Adrenal gland (tissue), 12 donors: ENCODE data around the gene GRM4. TPM values are rescaled to one million over a fixed set of nuclear protein-coding genes. Genes with fewer than 3 reads are reported as not detected.

Experiments
- DNase-seq, 7 donors: peaks; one replicate each; pipeline ENCODE4 v3.0.0-alpha.2; 2019 to 2020
- H3K27ac ChIP-seq, 5 donors: fragments of 200-600 bp; sonication (generic) in 4 of 5; 1 replicate in 3 of 5; 2 replicates in 2 of 5; pipeline versions ENCODE4 v1.5.1 to v1.8.0; 2016 to 2020; ENCODE audit warnings: mild to moderate bottlenecking in 1 of 5
- H3K27me3 ChIP-seq: fragments of 200-600 bp; 2 replicates; pipeline ENCODE4 v1.8.0; 2021
- H3K36me3 ChIP-seq, 2 donors: fragments of 200-600 bp; replicated peaks in 1 of 2; 1 replicate in 1 of 2; 2 replicates in 1 of 2; pipeline versions ENCODE4 v1.5.1 to v1.8.0; 2018 to 2022
- H3K4me1 ChIP-seq, 2 donors: fragments of 200-600 bp; replicated peaks in 1 of 2; 1 replicate in 1 of 2; 2 replicates in 1 of 2; pipeline versions ENCODE4 v1.5.1 to v1.8.0; 2018 to 2021
- H3K4me3 ChIP-seq, 4 donors: fragments of 200-600 bp; sonication (generic) in 3 of 4; one replicate each; pipeline ENCODE4 v1.5.1; 2016 to 2018
- H3K9me3 ChIP-seq, 3 donors: fragments of 200-600 bp; sonication (generic) in 1 of 3; replicated peaks in 1 of 3; 1 replicate in 2 of 3; 2 replicates in 1 of 3; pipeline versions ENCODE4 v1.5.1 to v1.8.0; 2016 to 2021
- CTCF ChIP-seq, 6 experiments: fragments of 450-650 bp in 4 of 6; fragments of 200-600 bp in 2 of 6; sonication (generic) in 1 of 6; IDR thresholded peaks; 1 replicate in 5 of 6; 2 replicates in 1 of 6; pipeline versions ENCODE4 v1.5.1 to v1.8.0; 2016 to 2021; ENCODE audit warnings: antibody characterized with exemption in 6 of 6, mild to moderate bottlenecking in 2 of 6, moderate library complexity in 1 of 6
- POLR2A ChIP-seq, 2 donors: fragments of 450-650 bp; IDR thresholded peaks; one replicate each; pipeline ENCODE4 v1.6.1; 2017; ENCODE audit warnings: antibody characterized with exemption in 2 of 2, mild to moderate bottlenecking in 2 of 2, moderate library complexity in 1 of 2
- WGBS, 4 donors: extraction: QIAGEN DNeasy Blood & Tissue Kit in 2 of 4; methylation state at CpG; one replicate each; pipeline versions ENCODE4 v1.1.5 to v1.1.7; 2013 to 2017; 5-methylcytosine and 5-hydroxymethylcytosine counted together
- intact Hi-C, 2 donors: fragments of 100-400 bp; cut with DNase I; formaldehyde crosslinking; loops; one replicate each; pipeline versions ENCODE4 v1.14.1 to v1.15.0; 2022 to 2023
- polyA plus RNA-seq, 3 donors: library from polyadenylated mRNA; stranded (reverse); fragments of 200-250 nt in 2 of 3; fragments of 350-450 nt in 1 of 3; fragmentation: Illumina TruSeq in 1 of 3; extraction: RNeasy Lipid Tissue Mini Kit (QIAGEN cat#74804) in 1 of 3; gene quantifications; one replicate each; pipeline ENCODE4 v1.2.3, GENCODE V29; 2013 to 2014
- total RNA-seq, 9 donors: library from RNA; depleted of rRNA in 4 of 9; stranded (reverse); fragments of >200 nt in 4 of 9; fragments of 120-200 nt in 1 of 9; fragmentation: NEBNext Ultra II Directional in 1 of 9; extraction: Animal tissue kit (Norgen Biotek cat#: 25700) in 1 of 9; gene quantifications; one replicate each; pipeline versions ENCODE4 v1.1.0 to v1.2.4, GENCODE V29; 2013 to 2023
- donor health status: healthy with polysubstance abuse.
- donor health status: Bipolar disorder and iron deficiency.
- donor health status: DM: yes; HTN: yes; CAD: no.
- donor health status: DM: no; HTN: no; CAD: no.
- donor health status: DM: no; HTN: no; CAD: no.
- donor health status: DM: yes; HTN: yes; CAD: no.

Gene GRM4
- total and polyA plus RNA-seq, 12 donors: 0.06 TPM; not detected in 11

DNA sequence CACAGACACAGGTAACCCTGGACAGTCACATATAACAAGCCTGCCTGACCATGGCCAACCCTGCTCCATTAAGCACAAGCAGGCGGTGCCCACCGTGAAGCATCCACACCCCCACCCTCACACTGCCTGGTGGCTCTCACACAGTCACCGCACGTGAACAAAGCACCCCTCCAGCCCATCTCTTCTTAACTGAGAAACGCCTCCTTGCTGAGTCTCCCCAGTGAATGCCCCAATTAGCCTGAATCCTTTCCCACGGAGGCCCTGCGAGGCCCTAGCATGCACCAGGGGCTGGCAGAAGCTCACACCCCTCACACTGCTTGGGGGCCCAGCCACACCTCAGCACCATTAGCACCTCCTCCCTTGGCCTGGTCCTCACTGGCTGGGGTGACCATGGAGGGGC, 72.3 kb downstream of the GRM4 start:
- intact Hi-C loops: no loop called here
- no peak overlapping the region for H3K27ac ChIP-seq
- no peaks in the 10 kb centered on the region for H3K27me3 ChIP-seq
- H3K9me3 ChIP-seq: no peaks in the 10 kb centered on the region
- H3K4me3 ChIP-seq: no peak overlapping the region
- H3K4me1 ChIP-seq: no peaks in the 10 kb centered on the region
- 59 to 75% (median 68%) methylated on average over 7 of the region's 7 CpGs for WGBS, 4 donors
- no peak for TF ChIP-seq CTCF (IDR thresholded peaks at IDR 0.05)
- TF ChIP-seq POLR2A (IDR thresholded peaks at IDR 0.05): no peak
- H3K36me3 ChIP-seq: no peaks in the 10 kb centered on the region
- DNase-seq: no peak

DNA sequence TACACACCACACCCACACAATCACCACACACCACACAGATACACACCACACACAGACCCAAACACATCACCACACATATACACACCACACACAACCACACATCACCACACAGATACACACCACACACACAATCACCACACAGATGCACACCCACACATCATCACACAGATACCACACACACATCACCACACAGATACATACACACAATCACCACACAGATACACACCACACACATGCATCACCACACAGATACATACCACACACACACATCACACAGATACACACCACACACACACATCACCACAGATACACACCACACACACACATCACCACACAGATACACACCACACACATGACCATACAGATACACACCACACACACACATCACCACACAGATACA, 73.2 kb downstream of the GRM4 start:
- no peaks in the 10 kb centered on the region for H3K9me3 ChIP-seq
- TF ChIP-seq CTCF (IDR thresholded peaks at IDR 0.05) (no peak), POLR2A (IDR thresholded peaks at IDR 0.05) (no peak)
- no peak overlapping the region for H3K27ac ChIP-seq
- H3K27me3 ChIP-seq: no peaks in the 10 kb centered on the region
- no peak for DNase-seq
- H3K36me3 ChIP-seq: no peaks in the 10 kb centered on the region
- H3K4me1 ChIP-seq: no peaks in the 10 kb centered on the region
- intact Hi-C loops: no loop called here
- H3K4me3 ChIP-seq: no peak overlapping the region

GRCh38 chr6:34071884-34072379, 74.0 kb downstream of the GRM4 start:
- no peaks in the 10 kb centered on the region for H3K4me1 ChIP-seq
- DNase-seq: no peak
- H3K27me3 ChIP-seq: no peaks in the 10 kb centered on the region
- WGBS, 4 donors: 78 to 100% (median 90%) methylated on average over 1 of the region's 1 CpG
- no peaks in the 10 kb centered on the region for H3K36me3 ChIP-seq
- TF ChIP-seq POLR2A (IDR thresholded peaks at IDR 0.05): no peak
- no peak for TF ChIP-seq CTCF (IDR thresholded peaks at IDR 0.05)
- no peaks in the 10 kb centered on the region for H3K9me3 ChIP-seq
- intact Hi-C loops: no loop called here
- no peak overlapping the region for H3K4me3 ChIP-seq
- no peak overlapping the region for H3K27ac ChIP-seq

DNA sequence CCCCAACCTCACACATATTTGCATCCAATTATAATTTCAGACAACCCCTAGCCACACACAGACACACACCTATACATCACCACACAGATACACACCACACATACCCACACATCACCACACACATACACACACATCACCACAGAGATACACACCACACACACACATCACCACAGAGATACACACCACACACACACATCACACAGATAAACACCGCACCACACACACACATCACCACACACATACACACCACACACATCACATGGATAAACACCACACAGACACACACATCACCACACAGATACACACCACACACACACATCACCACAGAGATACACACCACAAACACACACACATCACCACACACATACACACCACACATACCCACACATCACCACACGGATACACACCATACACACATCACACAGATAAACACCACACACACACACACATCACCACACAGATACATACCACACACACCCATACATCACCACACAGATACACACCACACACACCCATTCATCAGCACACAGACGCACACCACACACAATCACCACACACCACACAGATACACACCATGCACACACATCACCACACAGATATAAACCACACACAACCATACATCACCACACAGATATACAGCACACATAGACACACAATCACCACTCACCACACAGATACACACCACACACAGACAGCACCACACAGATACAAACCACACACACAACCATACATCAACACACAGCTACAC, 74.6 kb downstream of the GRM4 start:
- no peak for TF ChIP-seq CTCF (IDR thresholded peaks at IDR 0.05)
- no peaks in the 10 kb centered on the region for H3K4me1 ChIP-seq
- H3K27me3 ChIP-seq: no peaks in the 10 kb centered on the region
- intact Hi-C loops: no loop called here
- DNase-seq: no peak
- no peaks in the 10 kb centered on the region for H3K9me3 ChIP-seq
- H3K36me3 ChIP-seq: no peaks in the 10 kb centered on the region
- no peak overlapping the region for H3K27ac ChIP-seq
- H3K4me3 ChIP-seq: no peak overlapping the region
- WGBS, 4 donors: 76 to 92% (median 83%) methylated on average over 2 to 3 of the region's 3 CpGs
